HEK293 (cell line): Measurements from ENCODE around the gene PLEKHA5.

Experiments used
- CTCF ChIA-PET: fragments of 350-600 bp; formaldehyde crosslinking; extraction: SDS; loops from one replicate; lab custom pipeline; 2021; ENCODE audit warnings: antibody characterized with exemption; lab: Yijun Ruan, JAX
- POLR2A ChIA-PET: fragments of 300-600 bp; formaldehyde crosslinking; extraction: SDS; loops from one replicate; lab custom pipeline; 2020; ENCODE audit warnings: antibody characterized with exemption, inconsistent platforms; lab: Yijun Ruan, JAX
- H3K27ac ChIP-seq: fragments of 200-500 bp; sonication (Bioruptor generic); 2 replicates; pipeline ENCODE4 v1.5.1; 2014; ENCODE audit warnings: low read depth, low read length, control low read depth, inconsistent platforms; ENCODE audit errors: extremely low read depth
- H3K36me3 ChIP-seq, 2 experiments: fragments of 200-500 bp in 1 of 2; sonication (Bioruptor generic) in 1 of 2; 1 replicate in 1 of 2; 2 replicates in 1 of 2; pipeline ENCODE4 v1.5.1; 2014 to 2017; ENCODE audit warnings: inconsistent platforms in 2 of 2, low read length in 2 of 2; ENCODE audit not compliant: control insufficient read depth in 2 of 2, insufficient read depth in 1 of 2
- H3K4me1 ChIP-seq: fragments of 200-500 bp; sonication (Bioruptor generic); 2 replicates; pipeline ENCODE4 v1.5.1; 2014; ENCODE audit warnings: mild to moderate bottlenecking, low read length, inconsistent platforms; ENCODE audit not compliant: control insufficient read depth, insufficient read depth
- H3K4me3 ChIP-seq: 2 replicates; pipeline ENCODE4 v1.5.1; 2011; ENCODE audit warnings: low read depth, mild to moderate bottlenecking, control low read depth, low read length, moderate library complexity
- H3K9me3 ChIP-seq: fragments of 200-500 bp; sonication (Bioruptor generic); 2 replicates; pipeline ENCODE4 v1.5.1; 2014; ENCODE audit warnings: low read depth, low read length, inconsistent platforms; ENCODE audit not compliant: control insufficient read depth, insufficient read depth
- KLF7 ChIP-seq: fragments of 450-650 bp; formaldehyde crosslinking; IDR thresholded peaks from 2 replicates; pipeline ENCODE4 v1.5.1; 2016; ENCODE audit warnings: missing biosample characterization, missing genetic modification characterization, borderline replicate concordance
- ZNF112 ChIP-seq: fragments of 450-650 bp; formaldehyde crosslinking; IDR thresholded peaks from 2 replicates; pipeline ENCODE4 v1.5.0; 2017; ENCODE audit warnings: missing biosample characterization, missing genetic modification characterization
- ZNF114 ChIP-seq: fragments of 450-650 bp; formaldehyde crosslinking; IDR thresholded peaks from 2 replicates; pipeline ENCODE4 v1.5.0; 2017; ENCODE audit warnings: missing biosample characterization, missing genetic modification characterization
- ZNF157 ChIP-seq: fragments of 450-650 bp; formaldehyde crosslinking; IDR thresholded peaks from 2 replicates; pipeline ENCODE4 v1.5.1; 2016; ENCODE audit warnings: missing biosample characterization, missing genetic modification characterization
- ZNF221 ChIP-seq: fragments of 450-650 bp; formaldehyde crosslinking; IDR thresholded peaks from 2 replicates; pipeline ENCODE4 v1.5.1; 2017; ENCODE audit warnings: missing biosample characterization, missing genetic modification characterization, borderline replicate concordance
- ZNF292 ChIP-seq: fragments of 450-650 bp; formaldehyde crosslinking; IDR thresholded peaks from 2 replicates; pipeline ENCODE4 v1.5.1; 2016; ENCODE audit warnings: low read depth, missing biosample characterization, missing genetic modification characterization, borderline replicate concordance
- ZNF302 ChIP-seq: fragments of 450-650 bp; formaldehyde crosslinking; IDR thresholded peaks from 2 replicates; pipeline ENCODE4 v1.5.1; 2016; ENCODE audit warnings: missing biosample characterization, missing genetic modification characterization, low read depth
- ZNF354C ChIP-seq: fragments of 450-650 bp; formaldehyde crosslinking; IDR thresholded peaks from 2 replicates; pipeline ENCODE4 v1.5.1; 2016; ENCODE audit warnings: missing biosample characterization, missing genetic modification characterization, low read depth, borderline replicate concordance
- ZNF510 ChIP-seq: fragments of 450-650 bp; formaldehyde crosslinking; IDR thresholded peaks from 2 replicates; pipeline ENCODE4 v1.5.1; 2018; ENCODE audit warnings: mild to moderate bottlenecking, missing genetic modification characterization, missing biosample characterization; ENCODE audit not compliant: insufficient replicate concordance
- ZNF514 ChIP-seq: fragments of 450-650 bp; formaldehyde crosslinking; IDR thresholded peaks from 2 replicates; pipeline ENCODE4 v1.5.1; 2016; ENCODE audit warnings: missing biosample characterization, missing genetic modification characterization
- ZNF530 ChIP-seq: fragments of 450-650 bp; formaldehyde crosslinking; IDR thresholded peaks from 2 replicates; pipeline ENCODE4 v1.5.1; 2016; ENCODE audit warnings: low read depth, missing biosample characterization, missing genetic modification characterization
- ZNF623 ChIP-seq: fragments of 450-650 bp; formaldehyde crosslinking; IDR thresholded peaks from 2 replicates; pipeline ENCODE4 v1.5.1; 2016; ENCODE audit warnings: missing biosample characterization, missing genetic modification characterization
- ZNF677 ChIP-seq: fragments of 450-650 bp; IDR thresholded peaks from 2 replicates; pipeline ENCODE4 v1.5.0; 2018; ENCODE audit warnings: missing biosample characterization, mild to moderate bottlenecking, missing genetic modification characterization, moderate library complexity
- ZNF792 ChIP-seq: fragments of 450-650 bp; formaldehyde crosslinking; IDR thresholded peaks from 2 replicates; pipeline ENCODE4 v1.5.1; 2016; ENCODE audit warnings: missing biosample characterization, missing genetic modification characterization
- TF ChIP-seq, protein P1 (sequence below): fragments of 450-650 bp; formaldehyde crosslinking; IDR thresholded peaks from 2 replicates; pipeline ENCODE4; 2016; ENCODE audit warnings: missing biosample characterization, missing genetic modification characterization
- TF ChIP-seq, protein P2 (sequence below): fragments of 450-650 bp; formaldehyde crosslinking; IDR thresholded peaks from 2 replicates; pipeline ENCODE4 v1.5.1; 2017; ENCODE audit warnings: missing biosample characterization, missing genetic modification characterization
- TF ChIP-seq, protein P3 (sequence below): fragments of 450-650 bp; formaldehyde crosslinking; conservative IDR thresholded peaks from 2 replicates; pipeline ENCODE4 v1.5.1; 2016; ENCODE audit warnings: low read depth, missing biosample characterization, missing genetic modification characterization
- TF ChIP-seq, protein P4 (sequence below): fragments of 450-650 bp; formaldehyde crosslinking; IDR thresholded peaks from 2 replicates; pipeline ENCODE4 v1.5.1; 2016; ENCODE audit warnings: missing biosample characterization, missing genetic modification characterization
- TF ChIP-seq, protein P5 (sequence below): fragments of 450-650 bp; formaldehyde crosslinking; IDR thresholded peaks from 2 replicates; pipeline ENCODE4 v1.5.1; 2016; ENCODE audit warnings: missing biosample characterization, missing genetic modification characterization
- TF ChIP-seq, protein P6 (sequence below): sonication (generic); formaldehyde crosslinking; IDR thresholded peaks from 2 replicates; pipeline ENCODE4 v1.8.1; 2022; ENCODE audit warnings: mild to moderate bottlenecking, moderate library complexity, missing genetic modification reagents
- TF ChIP-seq, protein P7 (sequence below): fragments of 450-650 bp; formaldehyde crosslinking; IDR thresholded peaks from 2 replicates; pipeline ENCODE4 v1.5.1; 2016; ENCODE audit warnings: missing biosample characterization, missing genetic modification characterization

Gene PLEKHA5

DNA sequence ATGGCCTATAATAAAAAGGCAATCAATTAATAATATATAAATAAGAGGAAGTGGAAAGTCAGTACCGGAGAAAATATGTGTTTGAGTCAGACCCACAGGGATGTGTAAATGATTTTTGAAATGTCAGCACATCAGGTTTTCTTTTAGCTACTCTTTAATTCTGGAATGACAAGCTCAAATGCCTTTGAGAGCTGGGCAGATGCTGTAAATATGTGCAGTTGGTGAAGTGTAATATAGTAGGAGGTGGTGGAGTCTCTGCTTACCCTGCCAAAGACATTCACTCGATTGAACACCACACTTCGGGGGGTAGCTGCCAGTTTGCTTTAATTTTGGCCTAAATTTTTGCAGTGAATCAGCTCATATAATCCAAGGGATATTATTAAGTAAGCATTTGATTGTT lies 93.0 kb downstream of the PLEKHA5 start (continued):
- TF ChIP-seq ZNF623: no peak

DNA sequence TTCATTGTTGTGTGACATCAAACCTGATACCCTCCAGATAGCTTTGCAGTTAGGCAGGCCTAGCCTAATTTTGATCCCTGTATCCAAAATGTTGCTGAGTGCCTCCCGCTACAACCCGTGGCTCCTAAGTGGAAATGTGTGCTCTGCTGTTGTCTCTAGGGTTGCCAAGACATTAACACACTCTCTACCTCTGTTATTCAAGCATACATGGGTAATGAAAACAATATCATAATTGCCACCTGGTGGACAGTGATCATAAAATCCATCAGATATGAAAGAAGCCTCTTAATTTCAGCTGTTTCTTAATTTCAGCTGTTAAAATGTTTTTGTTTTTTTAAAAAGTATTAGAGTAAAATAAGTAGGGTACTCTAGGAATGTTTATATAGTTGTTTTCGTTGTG lies 93.5 kb downstream of the PLEKHA5 start:
- H3K9me3 ChIP-seq: no peaks in the 10 kb centered on the region
- no peak overlapping the region for H3K27ac ChIP-seq
- TF ChIP-seq ZNF530 (no peak), ZNF677 (tag by site-specific recombination) (no peak), ZNF292 (tag by site-specific recombination) (no peak), ZNF112 (no peak), ZNF114 (tag by site-specific recombination) (no peak), ZNF510 (no peak), ZNF514 (tag by site-specific recombination) (no peak), ZNF354C (tag by site-specific recombination) (no peak), ZNF221 (no peak), KLF7 (no peak), ZNF157 (tag by site-specific recombination) (no peak), ZNF792 (no peak), ZNF302 (no peak)
- TF ChIP-seq, protein P1, sequence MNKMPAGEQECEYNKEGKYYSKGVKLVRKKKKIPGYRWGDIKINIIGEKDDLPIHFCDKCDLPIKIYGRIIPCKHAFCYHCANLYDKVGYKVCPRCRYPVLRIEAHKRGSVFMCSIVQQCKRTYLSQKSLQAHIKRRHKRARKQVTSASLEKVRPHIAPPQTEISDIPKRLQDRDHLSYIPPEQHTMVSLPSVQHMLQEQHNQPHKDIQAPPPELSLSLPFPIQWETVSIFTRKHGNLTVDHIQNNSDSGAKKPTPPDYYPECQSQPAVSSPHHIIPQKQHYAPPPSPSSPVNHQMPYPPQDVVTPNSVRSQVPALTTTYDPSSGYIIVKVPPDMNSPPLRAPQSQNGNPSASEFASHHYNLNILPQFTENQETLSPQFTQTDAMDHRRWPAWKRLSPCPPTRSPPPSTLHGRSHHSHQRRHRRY: no peak
- TF ChIP-seq, protein P2, sequence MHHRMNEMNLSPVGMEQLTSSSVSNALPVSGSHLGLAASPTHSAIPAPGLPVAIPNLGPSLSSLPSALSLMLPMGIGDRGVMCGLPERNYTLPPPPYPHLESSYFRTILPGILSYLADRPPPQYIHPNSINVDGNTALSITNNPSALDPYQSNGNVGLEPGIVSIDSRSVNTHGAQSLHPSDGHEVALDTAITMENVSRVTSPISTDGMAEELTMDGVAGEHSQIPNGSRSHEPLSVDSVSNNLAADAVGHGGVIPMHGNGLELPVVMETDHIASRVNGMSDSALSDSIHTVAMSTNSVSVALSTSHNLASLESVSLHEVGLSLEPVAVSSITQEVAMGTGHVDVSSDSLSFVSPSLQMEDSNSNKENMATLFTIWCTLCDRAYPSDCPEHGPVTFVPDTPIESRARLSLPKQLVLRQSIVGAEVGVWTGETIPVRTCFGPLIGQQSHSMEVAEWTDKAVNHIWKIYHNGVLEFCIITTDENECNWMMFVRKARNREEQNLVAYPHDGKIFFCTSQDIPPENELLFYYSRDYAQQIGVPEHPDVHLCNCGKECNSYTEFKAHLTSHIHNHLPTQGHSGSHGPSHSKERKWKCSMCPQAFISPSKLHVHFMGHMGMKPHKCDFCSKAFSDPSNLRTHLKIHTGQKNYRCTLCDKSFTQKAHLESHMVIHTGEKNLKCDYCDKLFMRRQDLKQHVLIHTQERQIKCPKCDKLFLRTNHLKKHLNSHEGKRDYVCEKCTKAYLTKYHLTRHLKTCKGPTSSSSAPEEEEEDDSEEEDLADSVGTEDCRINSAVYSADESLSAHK (tag by site-specific recombination): no peak
- TF ChIP-seq, protein P3, sequence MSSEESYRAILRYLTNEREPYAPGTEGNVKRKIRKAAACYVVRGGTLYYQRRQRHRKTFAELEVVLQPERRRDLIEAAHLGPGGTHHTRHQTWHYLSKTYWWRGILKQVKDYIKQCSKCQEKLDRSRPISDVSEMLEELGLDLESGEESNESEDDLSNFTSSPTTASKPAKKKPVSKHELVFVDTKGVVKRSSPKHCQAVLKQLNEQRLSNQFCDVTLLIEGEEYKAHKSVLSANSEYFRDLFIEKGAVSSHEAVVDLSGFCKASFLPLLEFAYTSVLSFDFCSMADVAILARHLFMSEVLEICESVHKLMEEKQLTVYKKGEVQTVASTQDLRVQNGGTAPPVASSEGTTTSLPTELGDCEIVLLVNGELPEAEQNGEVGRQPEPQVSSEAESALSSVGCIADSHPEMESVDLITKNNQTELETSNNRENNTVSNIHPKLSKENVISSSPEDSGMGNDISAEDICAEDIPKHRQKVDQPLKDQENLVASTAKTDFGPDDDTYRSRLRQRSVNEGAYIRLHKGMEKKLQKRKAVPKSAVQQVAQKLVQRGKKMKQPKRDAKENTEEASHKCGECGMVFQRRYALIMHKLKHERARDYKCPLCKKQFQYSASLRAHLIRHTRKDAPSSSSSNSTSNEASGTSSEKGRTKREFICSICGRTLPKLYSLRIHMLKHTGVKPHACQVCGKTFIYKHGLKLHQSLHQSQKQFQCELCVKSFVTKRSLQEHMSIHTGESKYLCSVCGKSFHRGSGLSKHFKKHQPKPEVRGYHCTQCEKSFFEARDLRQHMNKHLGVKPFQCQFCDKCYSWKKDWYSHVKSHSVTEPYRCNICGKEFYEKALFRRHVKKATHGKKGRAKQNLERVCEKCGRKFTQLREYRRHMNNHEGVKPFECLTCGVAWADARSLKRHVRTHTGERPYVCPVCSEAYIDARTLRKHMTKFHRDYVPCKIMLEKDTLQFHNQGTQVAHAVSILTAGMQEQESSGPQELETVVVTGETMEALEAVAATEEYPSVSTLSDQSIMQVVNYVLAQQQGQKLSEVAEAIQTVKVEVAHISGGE (tag by site-specific recombination): no peak
- TF ChIP-seq, protein P4, sequence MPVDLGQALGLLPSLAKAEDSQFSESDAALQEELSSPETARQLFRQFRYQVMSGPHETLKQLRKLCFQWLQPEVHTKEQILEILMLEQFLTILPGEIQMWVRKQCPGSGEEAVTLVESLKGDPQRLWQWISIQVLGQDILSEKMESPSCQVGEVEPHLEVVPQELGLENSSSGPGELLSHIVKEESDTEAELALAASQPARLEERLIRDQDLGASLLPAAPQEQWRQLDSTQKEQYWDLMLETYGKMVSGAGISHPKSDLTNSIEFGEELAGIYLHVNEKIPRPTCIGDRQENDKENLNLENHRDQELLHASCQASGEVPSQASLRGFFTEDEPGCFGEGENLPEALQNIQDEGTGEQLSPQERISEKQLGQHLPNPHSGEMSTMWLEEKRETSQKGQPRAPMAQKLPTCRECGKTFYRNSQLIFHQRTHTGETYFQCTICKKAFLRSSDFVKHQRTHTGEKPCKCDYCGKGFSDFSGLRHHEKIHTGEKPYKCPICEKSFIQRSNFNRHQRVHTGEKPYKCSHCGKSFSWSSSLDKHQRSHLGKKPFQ (tag by site-specific recombination): no peak
- TF ChIP-seq, protein P5, sequence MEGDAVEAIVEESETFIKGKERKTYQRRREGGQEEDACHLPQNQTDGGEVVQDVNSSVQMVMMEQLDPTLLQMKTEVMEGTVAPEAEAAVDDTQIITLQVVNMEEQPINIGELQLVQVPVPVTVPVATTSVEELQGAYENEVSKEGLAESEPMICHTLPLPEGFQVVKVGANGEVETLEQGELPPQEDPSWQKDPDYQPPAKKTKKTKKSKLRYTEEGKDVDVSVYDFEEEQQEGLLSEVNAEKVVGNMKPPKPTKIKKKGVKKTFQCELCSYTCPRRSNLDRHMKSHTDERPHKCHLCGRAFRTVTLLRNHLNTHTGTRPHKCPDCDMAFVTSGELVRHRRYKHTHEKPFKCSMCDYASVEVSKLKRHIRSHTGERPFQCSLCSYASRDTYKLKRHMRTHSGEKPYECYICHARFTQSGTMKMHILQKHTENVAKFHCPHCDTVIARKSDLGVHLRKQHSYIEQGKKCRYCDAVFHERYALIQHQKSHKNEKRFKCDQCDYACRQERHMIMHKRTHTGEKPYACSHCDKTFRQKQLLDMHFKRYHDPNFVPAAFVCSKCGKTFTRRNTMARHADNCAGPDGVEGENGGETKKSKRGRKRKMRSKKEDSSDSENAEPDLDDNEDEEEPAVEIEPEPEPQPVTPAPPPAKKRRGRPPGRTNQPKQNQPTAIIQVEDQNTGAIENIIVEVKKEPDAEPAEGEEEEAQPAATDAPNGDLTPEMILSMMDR (tag by site-specific recombination): no peak
- TF ChIP-seq, protein P6, sequence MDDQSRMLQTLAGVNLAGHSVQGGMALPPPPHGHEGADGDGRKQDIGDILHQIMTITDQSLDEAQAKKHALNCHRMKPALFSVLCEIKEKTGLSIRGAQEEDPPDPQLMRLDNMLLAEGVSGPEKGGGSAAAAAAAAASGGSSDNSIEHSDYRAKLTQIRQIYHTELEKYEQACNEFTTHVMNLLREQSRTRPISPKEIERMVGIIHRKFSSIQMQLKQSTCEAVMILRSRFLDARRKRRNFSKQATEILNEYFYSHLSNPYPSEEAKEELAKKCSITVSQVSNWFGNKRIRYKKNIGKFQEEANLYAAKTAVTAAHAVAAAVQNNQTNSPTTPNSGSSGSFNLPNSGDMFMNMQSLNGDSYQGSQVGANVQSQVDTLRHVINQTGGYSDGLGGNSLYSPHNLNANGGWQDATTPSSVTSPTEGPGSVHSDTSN (CRISPR knock-in tag): no peak
- TF ChIP-seq, protein P7, sequence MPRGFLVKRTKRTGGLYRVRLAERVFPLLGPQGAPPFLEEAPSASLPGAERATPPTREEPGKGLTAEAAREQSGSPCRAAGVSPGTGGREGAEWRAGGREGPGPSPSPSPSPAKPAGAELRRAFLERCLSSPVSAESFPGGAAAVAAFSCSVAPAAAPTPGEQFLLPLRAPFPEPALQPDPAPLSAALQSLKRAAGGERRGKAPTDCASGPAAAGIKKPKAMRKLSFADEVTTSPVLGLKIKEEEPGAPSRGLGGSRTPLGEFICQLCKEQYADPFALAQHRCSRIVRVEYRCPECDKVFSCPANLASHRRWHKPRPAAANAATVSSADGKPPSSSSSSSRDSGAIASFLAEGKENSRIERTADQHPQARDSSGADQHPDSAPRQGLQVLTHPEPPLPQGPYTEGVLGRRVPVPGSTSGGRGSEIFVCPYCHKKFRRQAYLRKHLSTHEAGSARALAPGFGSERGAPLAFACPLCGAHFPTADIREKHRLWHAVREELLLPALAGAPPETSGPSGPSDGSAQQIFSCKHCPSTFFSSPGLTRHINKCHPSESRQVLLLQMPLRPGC (tag by site-specific recombination): no peak
- ChIA-PET CTCF (interaction anchor here (0.6 to 1.9 kb wide), 6 partner anchors 9 to 129 kb away, joined by 3 to 7 read pairs (median 4); no protein-coding TSS in a partner anchor), POLR2A (no interaction called here)
- no peak overlapping the region for H3K4me3 ChIP-seq
- 0 out of 2 replicates have a peak, but pooled peaks cover 2% of the 10 kb centered on the region for H3K4me1 ChIP-seq
- no peaks in the 10 kb centered on the region for H3K36me3 ChIP-seq
